Panc1 (cell line): ENCODE measurements around the gene ARHGEF12. TPM values are rescaled to one million over a fixed set of nuclear protein-coding genes. Genes with fewer than 3 reads are reported as not detected.

Experiments used
- ATAC-seq: fragments of 200-7000 bp; cut with Tn5 transposase; 2 replicates; pipeline ENCODE4 v1.9.1; 2020; ENCODE audit warnings: mild to moderate bottlenecking, moderate library complexity
- BruUV-seq: library from RNA; stranded (reverse); fragments of 400-500 nt; replicated peaks from 2 replicates; lab custom pipeline; 2021; lab: Mats Ljungman, UMichigan
- CTCF ChIA-PET: fragments of 300-600 bp; sonication (Branson Sonifier 250); formaldehyde crosslinking; loops from one replicate; lab custom pipeline; 2022; ENCODE audit warnings: antibody characterized with exemption; lab: Charles Lee
- POLR2A ChIA-PET: fragments of 300-600 bp; sonication (Branson Sonifier 250); formaldehyde crosslinking; loops from one replicate; lab custom pipeline; 2022; ENCODE audit warnings: antibody characterized with exemption; lab: Charles Lee
- DNase-seq: peaks from one replicate; pipeline ENCODE4 v3.0.0-alpha.2; 2010; ENCODE audit warnings: low read depth, low spot score
- H3K27ac ChIP-seq: 2 replicates; pipeline ENCODE4 v1.5.1; 2011; ENCODE audit warnings: mild to moderate bottlenecking, low read length, inconsistent platforms
- H3K27me3 ChIP-seq: fragments of 200-500 bp; sonication (Bioruptor generic); 2 replicates; pipeline ENCODE4 v1.6.0; 2014; ENCODE audit warnings: low read length, inconsistent platforms; ENCODE audit not compliant: control insufficient read depth, insufficient read depth
- H3K36me3 ChIP-seq: fragments of 200-500 bp; sonication (Bioruptor generic); 2 replicates; pipeline ENCODE4 v1.5.1; 2014; ENCODE audit warnings: inconsistent platforms, mild to moderate bottlenecking, low read length, moderate library complexity; ENCODE audit not compliant: control insufficient read depth, insufficient read depth
- H3K4me1 ChIP-seq: 2 replicates; pipeline ENCODE4 v1.5.1; 2011; ENCODE audit warnings: inconsistent platforms, mild to moderate bottlenecking, low read length, moderate library complexity; ENCODE audit not compliant: control insufficient read depth, insufficient read depth
- H3K4me3 ChIP-seq, 2 experiments: 2 replicates each; pipeline ENCODE4 v1.5.1; 2011 to 2012; ENCODE audit warnings: low read depth in 2 of 2, low read length in 2 of 2, mild to moderate bottlenecking in 2 of 2, inconsistent platforms in 1 of 2, moderate library complexity in 1 of 2
- H3K9me3 ChIP-seq: fragments of 200-500 bp; sonication (Bioruptor generic); 2 replicates; pipeline ENCODE4 v1.5.1; 2014; ENCODE audit warnings: low read depth, mild to moderate bottlenecking, inconsistent platforms, low read length, moderate library complexity; ENCODE audit not compliant: control insufficient read depth, insufficient read depth
- CTCF ChIP-seq: fragments of 450-650 bp; IDR thresholded peaks from 2 replicates; pipeline ENCODE4 v1.5.1; 2017; ENCODE audit warnings: mild to moderate bottlenecking
- POLR2AphosphoS5 ChIP-seq: IDR thresholded peaks from 2 replicates; pipeline ENCODE4 v1.6.1; 2012; ENCODE audit warnings: mild to moderate bottlenecking, low read depth, low read length, moderate library complexity
- SIN3A ChIP-seq: IDR thresholded peaks from 2 replicates; pipeline ENCODE4 v1.6.1; 2012; ENCODE audit warnings: low read depth, mild to moderate bottlenecking, low read length, moderate library complexity, borderline replicate concordance; ENCODE audit not compliant: insufficient read depth
- TCF7L2 ChIP-seq: IDR thresholded peaks from 2 replicates; pipeline ENCODE4 v1.6.1; 2011; ENCODE audit warnings: mild to moderate bottlenecking, low read depth, low read length, inconsistent platforms
- in situ Hi-C: cut with HindIII; loops from 2 replicates; pipeline ENCODE4 v1.10.0; 2016; ENCODE audit warnings: low sequenced_read_pairs, low pct_unique_long_range_greater_than_20kb
- intact Hi-C: fragments of 100-400 bp; cut with micrococcal nuclease; formaldehyde crosslinking; loops from one replicate; pipeline ENCODE4 v1.10.0; 2022; ENCODE audit not compliant: unreplicated experiment
- total RNA-seq: library from RNA; stranded (reverse); gene quantifications from one replicate; pipeline ENCODE4 v1.2.1, GENCODE V29; 2021; ENCODE audit not compliant: unreplicated experiment
- TF ChIP-seq, protein P1 (sequence below), 2 experiments: IDR thresholded peaks; 2 replicates each; pipeline ENCODE4 v1.6.1; 2011 to 2012; ENCODE audit warnings: low read depth in 2 of 2, control low read depth in 1 of 2, low read length in 1 of 2, mild to moderate bottlenecking in 1 of 2, moderate library complexity in 1 of 2; ENCODE audit not compliant: insufficient read depth in 1 of 2

Gene ARHGEF12
- total RNA-seq, 1 experiment from 2014 or later, result 182 TPM

DNA sequence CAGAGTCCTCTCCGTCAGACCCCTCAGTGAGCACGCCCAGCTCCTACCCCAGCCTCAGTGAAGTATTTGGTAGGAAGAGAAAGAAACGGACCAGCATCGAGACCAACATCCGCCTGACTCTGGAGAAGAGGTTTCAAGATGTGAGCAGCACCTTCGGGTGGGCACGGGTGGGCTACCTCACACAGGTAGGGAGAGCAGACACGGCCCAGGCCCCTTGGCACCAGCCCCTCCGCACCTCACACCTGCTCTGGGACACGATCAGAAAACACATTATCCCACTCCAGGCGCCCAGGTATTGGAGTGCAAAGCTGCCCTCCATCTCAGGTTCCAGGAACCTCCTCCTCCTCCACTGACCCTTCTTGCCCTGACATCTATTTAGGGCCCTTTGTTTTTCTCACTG, 28.7 kb upstream of the ARHGEF12 start:
- Histone ChIP-seq H3K4me1 (no peaks in the 10 kb centered on the region), H3K36me3 (no peaks in the 10 kb centered on the region), H3K27ac (no peak overlapping the region), H3K27me3 (no peaks in the 10 kb centered on the region), H3K4me3 (no peak overlapping the region), H3K9me3 (no peaks in the 10 kb centered on the region)
- DNase-seq (no peak), ATAC-seq (no peak)
- TF ChIP-seq TCF7L2, result no peak
- TF ChIP-seq POLR2AphosphoS5, result no peak
- TF ChIP-seq SIN3A, result no peak
- TF ChIP-seq, protein P1, sequence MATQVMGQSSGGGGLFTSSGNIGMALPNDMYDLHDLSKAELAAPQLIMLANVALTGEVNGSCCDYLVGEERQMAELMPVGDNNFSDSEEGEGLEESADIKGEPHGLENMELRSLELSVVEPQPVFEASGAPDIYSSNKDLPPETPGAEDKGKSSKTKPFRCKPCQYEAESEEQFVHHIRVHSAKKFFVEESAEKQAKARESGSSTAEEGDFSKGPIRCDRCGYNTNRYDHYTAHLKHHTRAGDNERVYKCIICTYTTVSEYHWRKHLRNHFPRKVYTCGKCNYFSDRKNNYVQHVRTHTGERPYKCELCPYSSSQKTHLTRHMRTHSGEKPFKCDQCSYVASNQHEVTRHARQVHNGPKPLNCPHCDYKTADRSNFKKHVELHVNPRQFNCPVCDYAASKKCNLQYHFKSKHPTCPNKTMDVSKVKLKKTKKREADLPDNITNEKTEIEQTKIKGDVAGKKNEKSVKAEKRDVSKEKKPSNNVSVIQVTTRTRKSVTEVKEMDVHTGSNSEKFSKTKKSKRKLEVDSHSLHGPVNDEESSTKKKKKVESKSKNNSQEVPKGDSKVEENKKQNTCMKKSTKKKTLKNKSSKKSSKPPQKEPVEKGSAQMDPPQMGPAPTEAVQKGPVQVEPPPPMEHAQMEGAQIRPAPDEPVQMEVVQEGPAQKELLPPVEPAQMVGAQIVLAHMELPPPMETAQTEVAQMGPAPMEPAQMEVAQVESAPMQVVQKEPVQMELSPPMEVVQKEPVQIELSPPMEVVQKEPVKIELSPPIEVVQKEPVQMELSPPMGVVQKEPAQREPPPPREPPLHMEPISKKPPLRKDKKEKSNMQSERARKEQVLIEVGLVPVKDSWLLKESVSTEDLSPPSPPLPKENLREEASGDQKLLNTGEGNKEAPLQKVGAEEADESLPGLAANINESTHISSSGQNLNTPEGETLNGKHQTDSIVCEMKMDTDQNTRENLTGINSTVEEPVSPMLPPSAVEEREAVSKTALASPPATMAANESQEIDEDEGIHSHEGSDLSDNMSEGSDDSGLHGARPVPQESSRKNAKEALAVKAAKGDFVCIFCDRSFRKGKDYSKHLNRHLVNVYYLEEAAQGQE (IDR thresholded peaks at IDR 0.05; ENCODE audit: insufficient read depth in 1 of 2, low read depth in 2 of 2, low read length in 1 of 2), result no peak
- no peak for TF ChIP-seq CTCF
- ChIA-PET POLR2A (no interaction called here), CTCF (no interaction called here)
- intact Hi-C loops, result no loop called here
- in situ Hi-C loops, result no loop called here
- BruUV-seq, result no TSS peak

DNA sequence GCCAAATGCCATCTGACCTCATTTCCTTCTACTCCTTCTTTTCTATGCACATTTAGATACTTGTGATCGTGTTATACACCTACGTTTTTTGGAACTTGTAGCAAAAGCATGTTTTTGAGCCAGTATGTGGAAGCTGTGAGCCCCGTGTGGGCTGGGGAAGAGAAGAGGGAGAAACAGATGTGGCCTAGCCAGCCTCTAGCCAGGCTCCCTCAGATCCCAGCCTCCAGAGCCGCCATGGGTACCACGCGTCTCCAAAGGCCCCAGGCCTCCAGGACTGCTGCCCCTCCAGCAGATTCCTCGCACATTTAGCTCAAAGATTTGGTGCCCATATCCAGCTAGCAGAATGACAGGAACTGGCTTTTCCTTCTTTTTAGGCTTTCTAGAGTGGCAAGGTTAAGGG, 28.1 kb upstream of the ARHGEF12 start:
- intact Hi-C loops (no loop called here), in situ Hi-C loops (no loop called here)
- no peak for ATAC-seq

More for the DNA sequence above, 28.1 kb upstream of the ARHGEF12 start:
- Histone ChIP-seq H3K4me3 (no peak overlapping the region), H3K36me3 (no peaks in the 10 kb centered on the region), H3K9me3 (no peaks in the 10 kb centered on the region), H3K27ac (no peak overlapping the region), H3K27me3 (no peaks in the 10 kb centered on the region), H3K4me1 (no peaks in the 10 kb centered on the region)
- ChIA-PET CTCF (no interaction called here), POLR2A (no interaction called here)
- no peak for DNase-seq
- no TSS peak for BruUV-seq
- no peak for TF ChIP-seq TCF7L2
- TF ChIP-seq CTCF, result no peak
- TF ChIP-seq SIN3A, result no peak
- TF ChIP-seq POLR2AphosphoS5, result no peak
- TF ChIP-seq, protein P1 (IDR thresholded peaks at IDR 0.05; ENCODE audit: insufficient read depth in 1 of 2, low read depth in 2 of 2, low read length in 1 of 2), result no peak
